Kidney (tissue), 14 donors: ENCODE data around the gene DNAJA1. TPM values are rescaled to one million over a fixed set of nuclear protein-coding genes. Genes with fewer than 3 reads are reported as not detected.

Experiments
- DNase-seq, 5 donors: peaks; one replicate each; pipeline ENCODE4 v3.0.0-alpha.2; 2013 to 2020
- FAIRE-seq: peaks from 2 replicates; lab custom pipeline; 2012; peaks lifted over from hg19 to GRCh38; lab: Jason Lieb, UNC
- H3K27ac ChIP-seq, 2 donors: one replicate each; pipeline ENCODE4 v1.7.0; 2013; ENCODE audit warnings: low read depth in 2 of 2, low read length in 2 of 2, inconsistent platforms in 1 of 2
- H3K27me3 ChIP-seq: one replicate; pipeline ENCODE4 v1.7.1; 2013; ENCODE audit warnings: low read length, inconsistent platforms; ENCODE audit not compliant: control insufficient read depth, insufficient read depth
- H3K36me3 ChIP-seq, 3 donors: one replicate each; pipeline versions ENCODE4 v1.7.0 to v1.7.1; 2013; ENCODE audit warnings: low read length in 3 of 3, control low read depth in 1 of 3, inconsistent platforms in 1 of 3; ENCODE audit not compliant: insufficient read depth in 3 of 3, control insufficient read depth in 2 of 3
- H3K4me1 ChIP-seq, 3 donors: one replicate each; pipeline versions ENCODE4 v1.7.0 to v1.7.1; 2013; ENCODE audit warnings: low read length in 3 of 3, inconsistent platforms in 1 of 3, low read depth in 1 of 3; ENCODE audit not compliant: control insufficient read depth in 2 of 3, insufficient read depth in 2 of 3
- H3K4me3 ChIP-seq, 3 donors: one replicate each; pipeline versions ENCODE4 v1.7.0 to v1.8.1; 2013; ENCODE audit warnings: low read length in 3 of 3, control low read depth in 1 of 3, inconsistent platforms in 1 of 3
- H3K9ac ChIP-seq, 3 donors: one replicate each; pipeline versions ENCODE4 v1.7.0 to v1.7.1; 2013; ENCODE audit warnings: low read length in 3 of 3, control low read depth in 1 of 3, inconsistent platforms in 1 of 3
- H3K9me3 ChIP-seq, 3 donors: one replicate each; pipeline versions ENCODE4 v1.7.0 to v1.7.1; 2013; ENCODE audit warnings: low read length in 3 of 3, control low read depth in 1 of 3, inconsistent platforms in 1 of 3; ENCODE audit not compliant: control insufficient read depth in 2 of 3, insufficient read depth in 1 of 3
- CTCF ChIP-seq: IDR thresholded peaks from 3 replicates; pipeline ENCODE4 v1.5.1; 2012; ENCODE audit warnings: mild to moderate bottlenecking, moderate library complexity, borderline replicate concordance; ENCODE audit not compliant: insufficient read depth; ENCODE audit errors: extremely low read depth
- intact Hi-C: fragments of 100-400 bp; cut with DNase I; formaldehyde crosslinking; loops from one replicate; pipeline ENCODE4 v1.11.1; 2022
- polyA plus RNA-seq: library from polyadenylated mRNA; stranded (reverse); fragments of 350-450 nt; fragmentation: Illumina TruSeq; extraction: RNeasy Lipid Tissue Mini Kit (QIAGEN cat#74804); gene quantifications from one replicate; pipeline ENCODE4 v1.2.3, GENCODE V29; 2014; ENCODE audit warnings: low read depth, low replicate concordance; ENCODE audit not compliant: insufficient read depth
- total RNA-seq: library from RNA; stranded (reverse); fragmentation: NEBNext Ultra II Directional; extraction: Animal tissue kit (Norgen Biotek cat#: 25700); gene quantifications from one replicate; pipeline ENCODE4 v1.2.1, GENCODE V29; 2021
- donor health status: control.
- donor health status: control.
- donor health status: control.
- donor health status: control.
- donor health status: control.
- donor health status: DM: yes; HTN: yes; CAD: no.
- donor health status: Normal renal cell carcinoma (clear cell type).

The DNAJA1 gene
- total and polyA plus RNA-seq, 2 donors from 2014 or later, result 105 to 132 TPM

- H3K9ac ChIP-seq, result no peak overlapping the region
- no peaks in the 10 kb centered on the region for H3K9me3 ChIP-seq
- FAIRE-seq (no peak), DNase-seq (no peak)
- no peak for TF ChIP-seq CTCF
- H3K4me1 ChIP-seq, result peaks cover 0 to 16% (median 14%) of the 10 kb centered on the region in 3 donors
- H3K27me3 ChIP-seq, result no peaks in the 10 kb centered on the region
- peaks cover 12 to 44% (median 32%) of the 10 kb centered on the region in 3 donors for H3K36me3 ChIP-seq
- intact Hi-C loops, result no loop called here
- no peak overlapping the region for H3K27ac ChIP-seq
- H3K4me3 ChIP-seq, result no peak overlapping the region
Measured at GRCh38 chr9:33030285-33030684, 5.2 kb downstream of the DNAJA1 start.

- no peak for FAIRE-seq
- intact Hi-C loops, result no loop called here
- no peak for DNase-seq
- TF ChIP-seq CTCF, result no peak
- Histone ChIP-seq H3K9ac (no peak overlapping the region), H3K4me1 (peaks cover 0 to 14% (median 13%) of the 10 kb centered on the region in 3 donors), H3K27me3 (no peaks in the 10 kb centered on the region), H3K36me3 (peaks cover 21 to 59% (median 43%) of the 10 kb centered on the region in 3 donors), H3K4me3 (no peak overlapping the region), H3K27ac (no peak overlapping the region), H3K9me3 (no peaks in the 10 kb centered on the region)
Measured at GRCh38 chr9:33032292-33032691, 7.2 kb downstream of the DNAJA1 start.

- intact Hi-C loops, result no loop called here
- Histone ChIP-seq H3K4me3 (no peak overlapping the region), H3K9ac (no peak overlapping the region), H3K27me3 (no peaks in the 10 kb centered on the region), H3K4me1 (peaks cover 0 to 13% (median 11%) of the 10 kb centered on the region in 3 donors), H3K36me3 (peaks cover 22 to 61% (median 47%) of the 10 kb centered on the region in 3 donors), H3K9me3 (no peaks in the 10 kb centered on the region), H3K27ac (no peak overlapping the region)
- DNase-seq, result no peak
- TF ChIP-seq CTCF, result no peak
- no peak for FAIRE-seq
Measured at GRCh38 chr9:33032865-33033264, 7.8 kb downstream of the DNAJA1 start.
